K562 (cell line): Measurements from ENCODE around the gene NEK5. TPM values are rescaled to one million over a fixed set of nuclear protein-coding genes. Genes with fewer than 3 reads are reported as not detected.

Source experiments
- CAMTA2 ChIP-seq: fragments of 250-450 bp; sonication (Bioruptor Pico); conservative IDR thresholded peaks from 2 replicates; pipeline ENCODE4 v1.5.1; 2022
- CCNT2 ChIP-seq: IDR thresholded peaks from 2 replicates; pipeline ENCODE4 v1.6.1; 2011; ENCODE audit warnings: borderline replicate concordance, low read depth, mild to moderate bottlenecking, moderate library complexity, mixed read lengths, low read length; ENCODE audit not compliant: insufficient read length; ENCODE audit errors: extremely low read depth
- COPS2 ChIP-seq: fragments of 450-650 bp; conservative IDR thresholded peaks from 2 replicates; pipeline ENCODE4 v1.6.1; 2016; ENCODE audit warnings: mild to moderate bottlenecking, moderate library complexity
- ERF ChIP-seq: fragments of 450-650 bp; formaldehyde crosslinking; IDR thresholded peaks from 2 replicates; pipeline ENCODE4 v1.4.0; 2020; ENCODE audit warnings: mild to moderate bottlenecking, mixed read lengths
- FOXK2 ChIP-seq, 2 experiments: fragments of 450-650 bp; IDR thresholded peaks in 1 of 2; conservative IDR thresholded peaks in 1 of 2; 2 replicates each; pipeline ENCODE4 v1.6.1; 2016; ENCODE audit warnings: low read depth in 2 of 2, mild to moderate bottlenecking in 1 of 2
- LEF1 ChIP-seq: fragments of 450-650 bp; IDR thresholded peaks from 2 replicates; pipeline ENCODE4 v1.6.1; 2016; ENCODE audit warnings: mild to moderate bottlenecking
- MYBL2 ChIP-seq, 2 experiments: fragments of 450-650 bp in 1 of 2; sonication (generic) in 1 of 2; formaldehyde crosslinking in 1 of 2; IDR thresholded peaks; 2 replicates each; pipeline versions ENCODE4 v1.6.1 to v1.8.1; 2017 to 2022; ENCODE audit warnings: borderline replicate concordance in 1 of 2, inconsistent platforms in 1 of 2, low read depth in 1 of 2, mild to moderate bottlenecking in 1 of 2, missing genetic modification reagents in 1 of 2, moderate library complexity in 1 of 2
- SMARCA4 ChIP-seq: fragments of 450-650 bp; IDR thresholded peaks from 2 replicates; pipeline ENCODE4 v1.6.1; 2016
- XRCC5 ChIP-seq: fragments of 200-400 bp; formaldehyde crosslinking; IDR thresholded peaks from 2 replicates; pipeline ENCODE4 v1.6.1; 2017; ENCODE audit warnings: low read depth, mild to moderate bottlenecking, low read length
- ZFP36 ChIP-seq: fragments of 150-350 bp; IDR thresholded peaks from 2 replicates; pipeline ENCODE4 v1.6.1; 2018; ENCODE audit warnings: low read length, low read depth; ENCODE audit not compliant: partially characterized antibody
- ZNF212 ChIP-seq: fragments of 450-650 bp; formaldehyde crosslinking; IDR thresholded peaks from 2 replicates; pipeline ENCODE4 v1.4.0; 2020; ENCODE audit warnings: mild to moderate bottlenecking
- polyA plus RNA-seq, 8 experiments: library from polyadenylated mRNA; depleted of rRNA in 4 of 8; stranded (reverse) in 5 of 8; unstranded in 3 of 8; fragments of >200 nt; fragmentation: Nextera tagmentation in 2 of 8; fragmentation: Illumina TruSeq in 1 of 8; extraction: Ambion mirVana in 2 of 8; extraction: Trizol in 1 of 8; gene quantifications; 2 replicates each; pipeline versions ENCODE4 v1.2.1 to v1.2.3, GENCODE V29; 2011 to 2014; ENCODE audit warnings: inconsistent platforms in 1 of 8, missing spikeins in 1 of 8
- total RNA-seq, 7 experiments: library from RNA; depleted of rRNA in 6 of 7; stranded (reverse); fragments of >200 nt in 6 of 7; fragmentation: Illumina TruSeq in 2 of 7; extraction: Trizol in 2 of 7; gene quantifications; 2 replicates each; pipeline versions ENCODE4 v1.2.1 to v1.2.3, GENCODE V29; 2011 to 2021; ENCODE audit warnings: low replicate concordance in 1 of 7
- TF ChIP-seq, protein P1 (sequence below), 2 experiments: fragments of 450-650 bp in 1 of 2; sonication (generic) in 1 of 2; formaldehyde crosslinking in 1 of 2; IDR thresholded peaks; 2 replicates each; pipeline versions ENCODE4 v1.7.1 to v1.9.0; 2016 to 2022; ENCODE audit warnings: inconsistent platforms in 1 of 2, mild to moderate bottlenecking in 1 of 2, missing genetic modification reagents in 1 of 2
- TF ChIP-seq, protein P2 (sequence below), 2 experiments: fragments of 450-650 bp; IDR thresholded peaks; 2 replicates each; pipeline ENCODE4 v1.6.1; 2018; ENCODE audit warnings: mild to moderate bottlenecking in 2 of 2, low read depth in 1 of 2; ENCODE audit not compliant: partially characterized antibody in 2 of 2
- TF ChIP-seq, protein P3 (sequence below): fragments of 450-650 bp; IDR thresholded peaks from 2 replicates; pipeline ENCODE4 v1.6.1; 2017; ENCODE audit warnings: mild to moderate bottlenecking, moderate library complexity

Gene NEK5
- total and polyA plus RNA-seq, 9 of the 15 experiments (the other 6 are each of a cell fraction or from before 2014, with no cell fraction given), result 0.09 to 0.44 (median 0.33) TPM

GRCh38 chr13:52118095-52118494 is 10.8 kb downstream of the NEK5 start (continued):
- TF ChIP-seq, protein P1, sequence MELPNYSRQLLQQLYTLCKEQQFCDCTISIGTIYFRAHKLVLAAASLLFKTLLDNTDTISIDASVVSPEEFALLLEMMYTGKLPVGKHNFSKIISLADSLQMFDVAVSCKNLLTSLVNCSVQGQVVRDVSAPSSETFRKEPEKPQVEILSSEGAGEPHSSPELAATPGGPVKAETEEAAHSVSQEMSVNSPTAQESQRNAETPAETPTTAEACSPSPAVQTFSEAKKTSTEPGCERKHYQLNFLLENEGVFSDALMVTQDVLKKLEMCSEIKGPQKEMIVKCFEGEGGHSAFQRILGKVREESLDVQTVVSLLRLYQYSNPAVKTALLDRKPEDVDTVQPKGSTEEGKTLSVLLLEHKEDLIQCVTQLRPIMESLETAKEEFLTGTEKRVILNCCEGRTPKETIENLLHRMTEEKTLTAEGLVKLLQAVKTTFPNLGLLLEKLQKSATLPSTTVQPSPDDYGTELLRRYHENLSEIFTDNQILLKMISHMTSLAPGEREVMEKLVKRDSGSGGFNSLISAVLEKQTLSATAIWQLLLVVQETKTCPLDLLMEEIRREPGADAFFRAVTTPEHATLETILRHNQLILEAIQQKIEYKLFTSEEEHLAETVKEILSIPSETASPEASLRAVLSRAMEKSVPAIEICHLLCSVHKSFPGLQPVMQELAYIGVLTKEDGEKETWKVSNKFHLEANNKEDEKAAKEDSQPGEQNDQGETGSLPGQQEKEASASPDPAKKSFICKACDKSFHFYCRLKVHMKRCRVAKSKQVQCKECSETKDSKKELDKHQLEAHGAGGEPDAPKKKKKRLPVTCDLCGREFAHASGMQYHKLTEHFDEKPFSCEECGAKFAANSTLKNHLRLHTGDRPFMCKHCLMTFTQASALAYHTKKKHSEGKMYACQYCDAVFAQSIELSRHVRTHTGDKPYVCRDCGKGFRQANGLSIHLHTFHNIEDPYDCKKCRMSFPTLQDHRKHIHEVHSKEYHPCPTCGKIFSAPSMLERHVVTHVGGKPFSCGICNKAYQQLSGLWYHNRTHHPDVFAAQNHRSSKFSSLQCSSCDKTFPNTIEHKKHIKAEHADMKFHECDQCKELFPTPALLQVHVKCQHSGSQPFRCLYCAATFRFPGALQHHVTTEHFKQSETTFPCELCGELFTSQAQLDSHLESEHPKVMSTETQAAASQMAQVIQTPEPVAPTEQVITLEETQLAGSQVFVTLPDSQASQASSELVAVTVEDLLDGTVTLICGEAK (IDR thresholded peaks at IDR 0.05), result no peak
- TF ChIP-seq, protein P1 (CRISPR knock-in tag; IDR thresholded peaks at IDR 0.05), result no peak
- no peak for TF ChIP-seq ZNF212 (CRISPR knock-in tag)
- TF ChIP-seq FOXK2 (conservative IDR thresholded peaks at IDR 0.05 in 1 of 2, IDR thresholded peaks at IDR 0.05 in 1 of 2; ENCODE audit: low read depth in 2 of 2), result no peak
- no peak for TF ChIP-seq ERF (CRISPR knock-in tag)
- no peak for TF ChIP-seq ZFP36
- 0 out of 2 replicates have a peak, but pooled peaks have one; percentile 35 for TF ChIP-seq SMARCA4
- TF ChIP-seq CAMTA2 (CRISPR knock-in tag), result no peak
- no peak for TF ChIP-seq LEF1
- TF ChIP-seq, protein P2, sequence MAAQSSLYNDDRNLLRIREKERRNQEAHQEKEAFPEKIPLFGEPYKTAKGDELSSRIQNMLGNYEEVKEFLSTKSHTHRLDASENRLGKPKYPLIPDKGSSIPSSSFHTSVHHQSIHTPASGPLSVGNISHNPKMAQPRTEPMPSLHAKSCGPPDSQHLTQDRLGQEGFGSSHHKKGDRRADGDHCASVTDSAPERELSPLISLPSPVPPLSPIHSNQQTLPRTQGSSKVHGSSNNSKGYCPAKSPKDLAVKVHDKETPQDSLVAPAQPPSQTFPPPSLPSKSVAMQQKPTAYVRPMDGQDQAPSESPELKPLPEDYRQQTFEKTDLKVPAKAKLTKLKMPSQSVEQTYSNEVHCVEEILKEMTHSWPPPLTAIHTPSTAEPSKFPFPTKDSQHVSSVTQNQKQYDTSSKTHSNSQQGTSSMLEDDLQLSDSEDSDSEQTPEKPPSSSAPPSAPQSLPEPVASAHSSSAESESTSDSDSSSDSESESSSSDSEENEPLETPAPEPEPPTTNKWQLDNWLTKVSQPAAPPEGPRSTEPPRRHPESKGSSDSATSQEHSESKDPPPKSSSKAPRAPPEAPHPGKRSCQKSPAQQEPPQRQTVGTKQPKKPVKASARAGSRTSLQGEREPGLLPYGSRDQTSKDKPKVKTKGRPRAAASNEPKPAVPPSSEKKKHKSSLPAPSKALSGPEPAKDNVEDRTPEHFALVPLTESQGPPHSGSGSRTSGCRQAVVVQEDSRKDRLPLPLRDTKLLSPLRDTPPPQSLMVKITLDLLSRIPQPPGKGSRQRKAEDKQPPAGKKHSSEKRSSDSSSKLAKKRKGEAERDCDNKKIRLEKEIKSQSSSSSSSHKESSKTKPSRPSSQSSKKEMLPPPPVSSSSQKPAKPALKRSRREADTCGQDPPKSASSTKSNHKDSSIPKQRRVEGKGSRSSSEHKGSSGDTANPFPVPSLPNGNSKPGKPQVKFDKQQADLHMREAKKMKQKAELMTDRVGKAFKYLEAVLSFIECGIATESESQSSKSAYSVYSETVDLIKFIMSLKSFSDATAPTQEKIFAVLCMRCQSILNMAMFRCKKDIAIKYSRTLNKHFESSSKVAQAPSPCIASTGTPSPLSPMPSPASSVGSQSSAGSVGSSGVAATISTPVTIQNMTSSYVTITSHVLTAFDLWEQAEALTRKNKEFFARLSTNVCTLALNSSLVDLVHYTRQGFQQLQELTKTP (IDR thresholded peaks at IDR 0.05; ENCODE audit: low read depth in 1 of 2, partially characterized antibody in 2 of 2), result no peak
- TF ChIP-seq COPS2, result no peak
- peak; percentile 33 for TF ChIP-seq CCNT2
- TF ChIP-seq XRCC5, result no peak
- TF ChIP-seq MYBL2 (IDR thresholded peaks at IDR 0.05; ENCODE audit: low read depth), result no peak
- TF ChIP-seq MYBL2 (CRISPR knock-in tag; IDR thresholded peaks at IDR 0.05; ENCODE audit: borderline replicate concordance), result no peak
- TF ChIP-seq, protein P3, sequence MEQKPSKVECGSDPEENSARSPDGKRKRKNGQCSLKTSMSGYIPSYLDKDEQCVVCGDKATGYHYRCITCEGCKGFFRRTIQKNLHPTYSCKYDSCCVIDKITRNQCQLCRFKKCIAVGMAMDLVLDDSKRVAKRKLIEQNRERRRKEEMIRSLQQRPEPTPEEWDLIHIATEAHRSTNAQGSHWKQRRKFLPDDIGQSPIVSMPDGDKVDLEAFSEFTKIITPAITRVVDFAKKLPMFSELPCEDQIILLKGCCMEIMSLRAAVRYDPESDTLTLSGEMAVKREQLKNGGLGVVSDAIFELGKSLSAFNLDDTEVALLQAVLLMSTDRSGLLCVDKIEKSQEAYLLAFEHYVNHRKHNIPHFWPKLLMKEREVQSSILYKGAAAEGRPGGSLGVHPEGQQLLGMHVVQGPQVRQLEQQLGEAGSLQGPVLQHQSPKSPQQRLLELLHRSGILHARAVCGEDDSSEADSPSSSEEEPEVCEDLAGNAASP, result no peak
